MM.1S (cell line): ENCODE data around the gene RXRA.

Source experiments
- DNase-seq: peaks from one replicate; pipeline ENCODE4 v3.0.0-alpha.2; 2015
- H2AFZ ChIP-seq: fragments of 300-600 bp; sonication (generic); 2 replicates; pipeline ENCODE4 v1.6.0; 2016; ENCODE audit warnings: antibody characterized with exemption, low read length
- H3F3A ChIP-seq: fragments of 300-600 bp; sonication (generic); 2 replicates; pipeline ENCODE4 v1.6.1; 2016; ENCODE audit warnings: mild to moderate bottlenecking, antibody characterized with exemption, low read length, moderate library complexity, mixed read lengths; ENCODE audit not compliant: insufficient read depth
- H3K27ac ChIP-seq: fragments of 300-600 bp; sonication (generic); 2 replicates; pipeline ENCODE4 v1.5.1; 2016; ENCODE audit warnings: mild to moderate bottlenecking, low read length
- H3K27me3 ChIP-seq: fragments of 300-600 bp; sonication (generic); replicated peaks from 2 replicates; pipeline ENCODE4 v1.6.0; 2016; ENCODE audit warnings: low read length; ENCODE audit not compliant: insufficient read depth
- H3K36me3 ChIP-seq: fragments of 300-600 bp; sonication (generic); replicated peaks from 2 replicates; pipeline ENCODE4 v1.6.1; 2016; ENCODE audit warnings: mild to moderate bottlenecking, low read length, mixed read lengths; ENCODE audit not compliant: insufficient read depth
- H3K4me1 ChIP-seq: fragments of 300-600 bp; sonication (generic); 2 replicates; pipeline ENCODE4 v1.6.1; 2016; ENCODE audit warnings: low read length, mixed read lengths
- H3K4me2 ChIP-seq: fragments of 300-600 bp; sonication (generic); 2 replicates; pipeline ENCODE4 v1.6.0; 2016; ENCODE audit warnings: low read depth, low read length
- H3K4me3 ChIP-seq: fragments of 300-600 bp; sonication (generic); 2 replicates; pipeline ENCODE4 v1.5.1; 2016; ENCODE audit warnings: low read length, mixed read lengths
- H3K79me2 ChIP-seq: fragments of 300-600 bp; sonication (generic); 2 replicates; pipeline ENCODE4 v1.6.1; 2016; ENCODE audit warnings: mixed run types, low read length, mixed read lengths
- H3K9ac ChIP-seq: fragments of 300-600 bp; sonication (generic); 2 replicates; pipeline ENCODE4 v1.6.1; 2016; ENCODE audit warnings: low read length, mixed read lengths
- H3K9me2 ChIP-seq: fragments of 300-600 bp; sonication (generic); replicated peaks from 2 replicates; pipeline ENCODE4 v1.6.1; 2016; ENCODE audit warnings: mild to moderate bottlenecking, low read length, mixed read lengths; ENCODE audit not compliant: insufficient read depth
- H3K9me3 ChIP-seq: fragments of 300-600 bp; sonication (generic); replicated peaks from 2 replicates; pipeline ENCODE4 v1.6.1; 2016; ENCODE audit warnings: mild to moderate bottlenecking, low read length, mixed read lengths; ENCODE audit not compliant: insufficient read depth
- H4K20me1 ChIP-seq: fragments of 300-600 bp; sonication (generic); 2 replicates; pipeline ENCODE4 v1.6.1; 2016; ENCODE audit warnings: mild to moderate bottlenecking, low read length, moderate library complexity, mixed read lengths; ENCODE audit not compliant: insufficient read depth
- EZH2 ChIP-seq: fragments of 300-600 bp; sonication (generic); optimal IDR thresholded peaks from 2 replicates; pipeline ENCODE3; 2017; ENCODE audit warnings: low read depth, mild to moderate bottlenecking, antibody characterized with exemption, low read length, mixed read lengths
- EZH2phosphoT487 ChIP-seq: fragments of 300-600 bp; sonication (generic); IDR thresholded peaks from 2 replicates; pipeline ENCODE4 v1.6.1; 2018; ENCODE audit warnings: antibody characterized with exemption, low read length
- TF ChIP-seq, protein P1 (sequence below): fragments of 300-600 bp; sonication (generic); IDR thresholded peaks from 2 replicates; pipeline ENCODE4 v1.5.1; 2016; ENCODE audit warnings: antibody characterized with exemption, low read length, mixed read lengths

Gene RXRA

DNA sequence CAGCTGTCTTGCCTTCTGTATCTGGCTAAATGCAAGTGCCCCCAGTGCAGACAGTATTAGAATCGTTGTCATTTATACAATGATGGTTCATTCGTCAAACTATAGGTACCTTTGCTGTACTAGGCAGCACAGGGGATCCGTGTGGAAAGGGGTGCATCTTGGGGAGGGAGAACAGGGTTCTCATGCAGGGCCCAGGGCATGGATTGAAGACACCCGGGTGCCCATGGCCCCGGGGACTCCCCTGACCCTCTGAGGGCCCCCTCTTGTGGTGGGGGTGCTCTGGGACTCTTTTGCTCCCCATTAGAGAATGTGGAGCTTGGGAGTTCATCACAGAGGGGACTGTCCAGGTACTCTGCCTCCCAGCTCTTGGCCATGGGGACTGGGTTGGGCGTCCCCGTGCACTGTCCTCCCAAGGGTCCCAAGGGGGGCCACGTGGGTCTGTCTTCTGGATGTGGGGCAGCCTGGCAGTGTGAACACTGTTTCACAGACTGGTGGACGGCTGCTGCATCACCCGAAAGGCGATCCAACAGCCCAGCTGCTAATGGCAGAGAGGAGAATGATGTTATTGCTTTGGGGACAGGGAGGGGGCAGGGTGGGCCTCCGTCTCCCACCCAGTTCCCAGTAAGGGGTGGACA, 36.9 kb upstream of the RXRA start:
- Histone ChIP-seq H4K20me1 (no peaks in the 10 kb centered on the region), H3K27me3 (peaks cover 41% of the 10 kb centered on the region), H3K9me2 (no peaks in the 10 kb centered on the region), H3F3A (no peaks in the 10 kb centered on the region), H3K79me2 (no peaks in the 10 kb centered on the region), H3K27ac (no peak overlapping the region), H3K36me3 (no peaks in the 10 kb centered on the region), H3K4me3 (no peak overlapping the region), H3K4me2 (no peak overlapping the region), H2AFZ (no peak overlapping the region), H3K9me3 (no peaks in the 10 kb centered on the region), H3K9ac (no peak overlapping the region), H3K4me1 (no peaks in the 10 kb centered on the region)
- no peak for DNase-seq
- TF ChIP-seq, protein P1, sequence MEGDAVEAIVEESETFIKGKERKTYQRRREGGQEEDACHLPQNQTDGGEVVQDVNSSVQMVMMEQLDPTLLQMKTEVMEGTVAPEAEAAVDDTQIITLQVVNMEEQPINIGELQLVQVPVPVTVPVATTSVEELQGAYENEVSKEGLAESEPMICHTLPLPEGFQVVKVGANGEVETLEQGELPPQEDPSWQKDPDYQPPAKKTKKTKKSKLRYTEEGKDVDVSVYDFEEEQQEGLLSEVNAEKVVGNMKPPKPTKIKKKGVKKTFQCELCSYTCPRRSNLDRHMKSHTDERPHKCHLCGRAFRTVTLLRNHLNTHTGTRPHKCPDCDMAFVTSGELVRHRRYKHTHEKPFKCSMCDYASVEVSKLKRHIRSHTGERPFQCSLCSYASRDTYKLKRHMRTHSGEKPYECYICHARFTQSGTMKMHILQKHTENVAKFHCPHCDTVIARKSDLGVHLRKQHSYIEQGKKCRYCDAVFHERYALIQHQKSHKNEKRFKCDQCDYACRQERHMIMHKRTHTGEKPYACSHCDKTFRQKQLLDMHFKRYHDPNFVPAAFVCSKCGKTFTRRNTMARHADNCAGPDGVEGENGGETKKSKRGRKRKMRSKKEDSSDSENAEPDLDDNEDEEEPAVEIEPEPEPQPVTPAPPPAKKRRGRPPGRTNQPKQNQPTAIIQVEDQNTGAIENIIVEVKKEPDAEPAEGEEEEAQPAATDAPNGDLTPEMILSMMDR, result no peak
- TF ChIP-seq EZH2phosphoT487 (no peak), EZH2 (no peak)

GRCh38 chr9:134290603-134291451, 35.4 kb upstream of the RXRA start:
- no peaks in the 10 kb centered on the region for H3K4me1 ChIP-seq

DNA sequence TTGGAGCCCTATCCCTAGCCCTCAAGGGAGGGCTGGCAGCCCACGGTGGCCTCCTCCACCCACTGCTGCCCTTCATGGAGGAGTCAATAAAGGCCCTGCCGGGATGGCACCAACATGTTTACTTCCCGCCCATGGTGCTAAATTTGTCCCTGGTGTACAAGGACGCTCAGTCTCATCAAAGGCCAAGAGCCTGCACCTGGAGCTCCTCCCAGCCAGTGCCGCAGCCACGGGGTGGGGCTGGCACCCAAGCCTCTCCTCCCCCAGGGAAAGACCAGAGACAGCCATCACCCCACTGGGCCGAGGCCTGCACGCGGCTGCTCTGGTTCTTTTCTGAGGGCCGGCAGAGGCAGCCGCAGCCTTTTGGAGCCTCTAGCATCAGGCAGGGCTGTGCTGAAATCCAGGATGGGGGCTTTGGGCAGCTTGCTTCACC, 34.8 kb upstream of the RXRA start:
- no peak overlapping the region for H2AFZ ChIP-seq
- peaks cover 60% of the 10 kb centered on the region for H3K27me3 ChIP-seq
- H4K20me1 ChIP-seq, result no peaks in the 10 kb centered on the region
- H3K9ac ChIP-seq, result no peak overlapping the region
- no peaks in the 10 kb centered on the region for H3K79me2 ChIP-seq
- no peaks in the 10 kb centered on the region for H3K9me3 ChIP-seq
- no peak for TF ChIP-seq EZH2phosphoT487
- TF ChIP-seq EZH2, result no peak
- TF ChIP-seq, protein P1, result no peak
- no peak overlapping the region for H3K4me3 ChIP-seq
- H3K4me2 ChIP-seq, result no peak overlapping the region
- DNase-seq, result peak; percentile 19
- H3K27ac ChIP-seq, result no peak overlapping the region
- H3K36me3 ChIP-seq, result no peaks in the 10 kb centered on the region
- H3F3A ChIP-seq, result no peaks in the 10 kb centered on the region
- no peaks in the 10 kb centered on the region for H3K4me1 ChIP-seq
- no peaks in the 10 kb centered on the region for H3K9me2 ChIP-seq

More at GRCh38 chr9:134290603-134291451, 35.4 kb upstream of the RXRA start:
- H4K20me1 ChIP-seq, result no peaks in the 10 kb centered on the region
- DNase-seq, result no peak
- H3K36me3 ChIP-seq, result no peaks in the 10 kb centered on the region
- no peak overlapping the region for H3K4me2 ChIP-seq
- TF ChIP-seq EZH2 (no peak), EZH2phosphoT487 (no peak)
- TF ChIP-seq, protein P1, result no peak
- H3K9ac ChIP-seq, result no peak overlapping the region
- no peak overlapping the region for H2AFZ ChIP-seq
- no peaks in the 10 kb centered on the region for H3K9me3 ChIP-seq
- H3F3A ChIP-seq, result no peaks in the 10 kb centered on the region
- peaks cover 55% of the 10 kb centered on the region for H3K27me3 ChIP-seq
- H3K4me3 ChIP-seq, result no peak overlapping the region
- H3K79me2 ChIP-seq, result no peaks in the 10 kb centered on the region
- H3K9me2 ChIP-seq, result no peaks in the 10 kb centered on the region
- no peak overlapping the region for H3K27ac ChIP-seq
